PFSK-1 (cell line): ENCODE measurements around the gene ANKFN1.

ENCODE experiments used
- POLR2AphosphoS5 ChIP-seq: IDR thresholded peaks from 2 replicates; pipeline ENCODE4 v1.6.1; 2012; ENCODE audit warnings: low read depth, mild to moderate bottlenecking, control low read depth, low read length, moderate library complexity
- SIN3A ChIP-seq: IDR thresholded peaks from 2 replicates; pipeline ENCODE4 v1.6.1; 2012; ENCODE audit warnings: mild to moderate bottlenecking, low read length, moderate library complexity, borderline replicate concordance; ENCODE audit not compliant: insufficient read depth
- TAF1 ChIP-seq: IDR thresholded peaks from 2 replicates; pipeline ENCODE4 v1.6.1; 2012; ENCODE audit warnings: low read length, control low read depth, borderline replicate concordance; ENCODE audit not compliant: insufficient read depth

DNA sequence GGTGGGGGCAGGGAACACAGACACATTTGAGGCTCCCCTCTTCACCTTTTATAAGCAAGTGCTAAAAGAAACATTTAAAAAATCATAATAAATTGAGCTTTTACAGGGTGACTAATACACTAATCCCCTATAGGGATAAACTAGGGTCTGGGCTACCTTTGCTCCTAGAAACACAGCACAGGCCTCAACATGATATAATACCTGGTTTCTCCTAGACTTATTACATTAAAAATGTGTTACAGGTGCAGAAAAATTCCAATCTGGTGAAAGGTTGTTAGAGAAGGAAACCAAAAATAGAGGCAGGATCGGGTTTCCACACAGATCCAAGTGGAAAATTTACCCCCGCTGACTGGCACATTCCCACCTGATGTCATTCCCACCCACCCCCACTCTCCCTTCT, 315.6 kb downstream of the ANKFN1 start:
- TF ChIP-seq POLR2AphosphoS5 (no peak), SIN3A (no peak), TAF1 (no peak)
